Prostate gland (tissue), 2 donors: Measurements from ENCODE around the gene PLCB1.

Source experiments
- CTCF ChIP-seq, 4 experiments: fragments of 200-600 bp in 2 of 4; fragments of 450-650 bp in 2 of 4; sonication (generic) in 2 of 4; IDR thresholded peaks; 1 replicate in 3 of 4; 2 replicates in 1 of 4; pipeline ENCODE4 v1.5.1; 2016 to 2019; ENCODE audit warnings: antibody characterized with exemption in 4 of 4, mild to moderate bottlenecking in 2 of 4, moderate library complexity in 2 of 4
- POLR2AphosphoS5 ChIP-seq: sonication (generic); formaldehyde crosslinking; IDR thresholded peaks from one replicate; pipeline ENCODE4 v1.6.1; 2017; ENCODE audit warnings: antibody characterized with exemption

- TF ChIP-seq CTCF (IDR thresholded peaks at IDR 0.05): no peak
- no peak for TF ChIP-seq POLR2AphosphoS5
Observed at GRCh38 chr20:8449123-8449522, 317.1 kb downstream of the PLCB1 start.
